GM21717 (cell line): Measurements from ENCODE around the gene SLC7A5.
"Not testable (repeated sequence)": the region's sequence is repeated elsewhere in the genome, so short reads cannot be mapped to it uniquely, and the experiment has no call there.

Source experiments
- ATAC-seq: cut with Tn5 transposase; IDR thresholded peaks from one replicate; pipeline ENCODE4 v1.9.1; 2021; ENCODE audit warnings: mild to moderate bottlenecking, moderate library complexity; ENCODE audit not compliant: unreplicated experiment

The SLC7A5 gene

DNA sequence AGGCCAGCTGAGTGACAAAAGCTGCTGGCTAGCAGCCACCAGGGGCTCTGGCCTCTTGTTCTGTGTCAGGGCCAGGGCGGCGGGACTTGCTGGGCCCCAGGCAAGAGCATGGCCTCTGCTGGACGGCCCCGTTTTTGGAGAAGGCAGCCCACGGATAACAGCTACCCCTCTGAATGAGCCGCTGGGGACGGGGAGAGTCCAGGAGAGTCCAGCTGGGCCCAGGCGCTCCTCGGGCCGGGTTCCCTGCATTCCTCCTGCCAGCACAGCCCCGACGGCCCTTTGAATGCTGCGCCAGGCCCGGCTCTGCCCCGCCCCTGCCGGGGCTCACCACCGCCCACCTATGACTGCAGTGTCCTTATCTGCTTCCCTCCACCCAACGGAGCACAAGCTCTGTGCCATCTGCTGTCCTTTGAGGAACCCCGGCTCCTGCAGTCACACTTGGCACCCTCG, 33.4 kb downstream of the SLC7A5 start:
- no peak for ATAC-seq

GRCh38 chr16:87834668-87835473, 34.4 kb downstream of the SLC7A5 start:
- ATAC-seq: no peak

DNA sequence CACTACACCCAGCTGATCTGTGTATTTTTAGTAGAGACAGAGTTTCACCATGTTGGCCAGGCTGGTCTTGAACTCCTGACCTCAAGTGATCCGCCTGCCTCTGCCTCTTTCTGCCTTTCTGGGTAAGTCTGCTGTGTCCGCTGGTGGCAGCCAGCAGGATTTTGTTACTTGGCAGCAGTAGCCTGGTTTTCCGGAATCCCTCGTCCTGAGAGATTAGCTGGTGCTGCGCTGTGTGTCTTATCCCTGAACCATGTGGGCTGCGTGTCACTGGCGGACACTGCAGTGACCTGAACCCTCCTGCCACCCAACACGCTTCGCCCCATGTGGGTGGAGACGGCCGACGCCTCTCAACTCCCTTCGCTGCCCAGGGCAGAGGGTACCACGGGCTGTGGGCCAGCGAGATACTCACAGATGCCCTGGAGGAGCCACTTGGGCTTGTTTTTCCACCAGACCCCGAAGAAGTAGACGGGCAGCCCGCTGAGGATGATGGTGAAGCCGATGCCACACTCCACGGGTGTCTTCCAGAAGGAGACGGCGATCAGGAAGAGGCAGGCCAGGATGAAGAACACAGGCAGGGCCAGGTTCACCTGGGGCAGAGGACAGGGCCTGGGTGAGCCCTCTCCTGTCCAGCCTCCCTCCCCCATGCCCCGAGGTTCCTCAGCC, 35.2 kb downstream of the SLC7A5 start:
- ATAC-seq: no peak

DNA sequence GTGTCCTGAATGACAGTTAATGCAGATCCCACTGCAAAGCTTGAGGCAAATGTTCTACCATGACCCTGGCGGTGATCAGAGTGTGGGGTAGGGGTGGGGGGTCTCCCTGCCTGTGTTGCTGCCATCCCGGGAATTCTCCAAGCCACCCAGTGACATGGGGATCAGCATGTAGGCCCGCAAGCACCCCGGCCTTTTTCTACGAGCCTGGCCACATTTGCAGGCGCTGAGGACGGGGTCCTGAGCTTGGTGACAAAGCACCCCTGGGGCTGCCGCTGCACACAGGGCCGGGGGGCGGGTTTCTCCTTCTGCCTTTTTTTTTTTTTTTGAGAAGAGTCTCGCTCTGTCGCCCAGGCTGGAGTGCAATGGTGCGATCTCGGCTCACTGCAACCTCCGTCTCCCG, 35.8 kb downstream of the SLC7A5 start:
- ATAC-seq: no peak

GRCh38 chr16:87832741-87833502, 36.4 kb downstream of the SLC7A5 start:
- no peak for ATAC-seq

GRCh38 chr16:87832137-87832527, 37.2 kb downstream of the SLC7A5 start:
- no peak for ATAC-seq

DNA sequence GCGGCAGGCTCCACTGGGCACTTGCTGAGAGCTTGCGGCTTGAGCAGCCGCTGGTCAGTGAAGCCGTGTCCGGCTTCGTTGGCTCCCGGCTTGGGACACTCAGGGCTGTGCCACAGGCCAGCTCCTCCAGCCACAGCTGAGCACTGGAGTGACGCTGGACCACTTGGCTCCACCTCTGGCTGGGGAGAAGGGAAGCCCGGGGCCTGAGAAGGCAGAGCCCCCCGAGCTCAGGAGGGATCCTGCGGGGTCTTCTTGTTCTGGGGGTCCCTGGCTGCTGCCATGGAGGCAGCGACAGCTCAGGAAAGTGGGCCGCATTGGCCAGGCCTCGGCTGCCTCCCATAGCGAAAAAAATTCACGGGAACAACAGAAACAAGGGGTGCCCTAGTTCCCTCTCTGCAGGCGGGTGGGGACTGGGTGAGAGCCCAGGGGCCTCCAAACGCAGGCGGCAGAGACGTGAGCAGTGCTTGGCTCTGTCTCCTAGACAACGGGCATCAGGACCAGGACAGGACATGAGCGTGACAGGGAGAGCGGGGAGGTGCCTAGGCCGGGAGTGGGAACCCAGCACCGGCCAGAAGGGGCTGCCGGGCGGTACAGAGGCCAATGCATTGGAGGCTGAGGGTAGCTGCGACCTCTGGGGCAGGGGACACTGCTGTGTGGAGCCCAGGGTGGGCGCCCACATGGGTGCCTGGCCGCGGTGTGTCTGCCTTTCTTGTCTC, 37.7 kb downstream of the SLC7A5 start:
- ATAC-seq: no peak

DNA sequence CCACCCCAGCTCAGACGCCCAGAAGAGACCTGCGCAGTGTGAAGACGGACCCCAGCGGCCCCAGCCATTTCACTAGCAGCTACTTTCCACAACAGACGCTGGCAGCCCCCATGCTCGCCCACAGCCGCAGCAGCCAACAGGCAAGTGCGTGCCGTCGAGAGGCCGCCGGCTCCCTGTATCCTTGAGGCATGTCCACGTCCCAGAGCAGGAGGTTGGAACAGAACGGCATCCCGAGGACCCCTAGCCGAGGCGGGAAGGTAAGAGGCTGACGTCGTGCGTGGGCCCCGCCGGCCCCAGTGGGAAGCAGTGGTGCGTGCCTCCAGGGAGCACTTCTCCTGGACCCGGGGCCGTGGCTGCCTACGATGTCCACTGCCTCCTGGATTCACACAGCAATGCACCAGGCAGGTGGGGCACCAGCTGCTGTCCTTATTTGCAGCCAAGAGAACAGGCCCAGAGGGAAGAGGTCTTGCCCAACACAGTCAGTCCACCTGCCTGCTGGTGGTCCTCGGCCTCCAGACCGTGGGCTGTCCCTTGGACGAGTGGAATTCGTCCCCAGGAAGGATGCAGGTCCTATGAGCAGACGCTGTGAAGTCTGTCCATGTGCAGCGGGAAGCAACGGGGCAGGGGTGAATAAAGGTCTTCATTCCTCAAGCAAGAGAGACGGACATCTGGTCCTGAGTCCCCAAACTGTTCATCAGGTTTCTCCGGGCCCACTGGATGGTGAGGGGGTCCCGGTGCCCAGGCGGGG, 38.5 kb downstream of the SLC7A5 start:
- ATAC-seq: no peak

- no peak for ATAC-seq
Measured at GRCh38 chr16:87829988-87830672, 39.2 kb downstream of the SLC7A5 start.

DNA sequence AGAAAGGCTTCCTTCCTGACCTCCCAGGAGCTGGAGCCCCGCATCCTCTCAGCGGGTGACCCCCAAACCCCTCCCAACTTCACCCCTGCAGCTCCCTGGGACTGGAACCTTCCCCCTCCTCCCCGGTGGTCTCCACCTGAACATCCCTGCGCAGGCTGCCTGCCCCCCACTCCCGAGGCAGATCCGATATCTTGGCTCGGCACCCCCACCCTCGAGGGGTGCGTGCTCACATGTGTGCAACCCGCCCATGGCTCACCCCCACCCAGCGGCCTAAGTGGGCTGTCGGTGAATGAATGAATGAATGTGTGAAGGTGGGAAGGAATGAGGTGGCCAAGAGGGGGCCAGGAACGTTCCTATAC, 39.7 kb downstream of the SLC7A5 start:
- ATAC-seq: no peak

DNA sequence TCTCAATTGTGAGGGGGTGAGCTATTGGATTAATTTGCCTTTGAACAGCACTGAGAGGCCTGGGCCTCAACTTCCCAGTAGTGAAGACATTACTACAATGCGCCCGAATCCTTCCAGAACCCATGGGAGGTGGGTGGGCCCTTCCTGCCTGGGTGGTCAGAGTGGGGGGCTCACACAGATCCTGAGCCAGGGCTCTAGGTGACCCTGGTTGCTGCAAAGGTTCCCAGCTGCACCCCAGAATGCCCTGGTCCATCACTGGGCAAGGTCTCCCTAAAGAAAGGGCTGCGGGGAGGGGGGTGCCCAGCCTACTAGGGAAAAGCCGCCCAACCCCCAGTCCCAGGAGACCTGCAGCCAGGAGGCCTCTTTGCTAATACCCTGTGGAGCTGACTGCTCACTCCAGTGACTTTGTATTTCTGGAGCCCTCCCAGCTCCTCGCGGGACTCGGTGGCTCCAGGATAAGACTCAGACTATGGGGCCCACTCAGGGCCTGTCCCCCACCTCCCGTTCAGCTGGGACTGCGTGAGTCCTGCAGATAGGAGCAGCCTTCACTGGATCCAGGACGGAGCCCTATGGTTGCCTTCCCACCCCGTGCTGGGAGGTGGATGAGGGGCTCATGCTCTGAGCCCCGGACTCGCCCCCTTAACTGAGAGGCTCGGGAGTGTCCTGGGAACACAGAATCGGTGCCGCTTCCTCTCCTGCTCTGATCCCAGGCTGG, 40.2 kb downstream of the SLC7A5 start:
- ATAC-seq: no peak

DNA sequence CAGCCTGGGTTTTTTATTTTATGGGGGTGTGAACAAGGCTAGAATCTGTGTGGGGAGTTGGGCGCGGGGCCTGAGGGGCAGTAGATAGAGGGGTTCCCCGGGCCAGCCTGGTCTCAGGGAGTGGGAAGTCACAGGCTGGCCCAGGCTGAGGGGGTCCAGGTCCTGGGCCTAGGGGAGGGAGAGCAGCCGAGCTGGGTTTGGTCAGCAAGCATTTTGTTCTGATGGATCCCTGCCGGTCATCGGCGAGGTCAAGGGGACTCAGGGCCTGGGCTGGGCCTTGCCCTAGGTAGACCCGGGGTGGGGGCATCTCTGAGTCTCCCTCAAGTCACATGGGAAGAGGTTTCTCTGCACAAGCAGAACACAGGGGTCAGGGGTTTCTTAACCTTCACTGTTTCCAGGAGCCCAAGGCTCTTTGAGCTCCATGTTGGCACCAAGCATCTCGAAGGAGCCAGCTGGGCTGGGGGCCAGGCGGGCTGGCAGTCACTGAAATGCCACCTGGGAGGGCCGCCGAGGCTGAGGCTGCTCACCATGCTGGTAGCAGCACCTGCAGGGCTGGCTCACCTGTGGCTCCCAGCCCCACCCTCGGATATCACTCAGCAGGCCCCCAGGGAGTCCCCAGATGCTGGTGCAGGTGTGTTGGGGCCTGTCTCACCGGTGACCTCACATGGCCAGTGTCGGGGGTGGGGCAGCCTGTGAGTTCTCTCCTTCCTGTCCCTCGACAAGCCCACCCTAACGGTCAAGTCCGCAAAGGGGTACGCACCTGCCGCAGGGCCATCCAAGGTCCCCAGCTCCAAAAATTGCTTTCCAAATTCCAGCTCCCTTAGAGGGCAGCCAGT, 41.0 kb downstream of the SLC7A5 start:
- no peak for ATAC-seq

GRCh38 chr16:87827588-87827915, 41.8 kb downstream of the SLC7A5 start:
- ATAC-seq: not testable (repeated sequence)

DNA sequence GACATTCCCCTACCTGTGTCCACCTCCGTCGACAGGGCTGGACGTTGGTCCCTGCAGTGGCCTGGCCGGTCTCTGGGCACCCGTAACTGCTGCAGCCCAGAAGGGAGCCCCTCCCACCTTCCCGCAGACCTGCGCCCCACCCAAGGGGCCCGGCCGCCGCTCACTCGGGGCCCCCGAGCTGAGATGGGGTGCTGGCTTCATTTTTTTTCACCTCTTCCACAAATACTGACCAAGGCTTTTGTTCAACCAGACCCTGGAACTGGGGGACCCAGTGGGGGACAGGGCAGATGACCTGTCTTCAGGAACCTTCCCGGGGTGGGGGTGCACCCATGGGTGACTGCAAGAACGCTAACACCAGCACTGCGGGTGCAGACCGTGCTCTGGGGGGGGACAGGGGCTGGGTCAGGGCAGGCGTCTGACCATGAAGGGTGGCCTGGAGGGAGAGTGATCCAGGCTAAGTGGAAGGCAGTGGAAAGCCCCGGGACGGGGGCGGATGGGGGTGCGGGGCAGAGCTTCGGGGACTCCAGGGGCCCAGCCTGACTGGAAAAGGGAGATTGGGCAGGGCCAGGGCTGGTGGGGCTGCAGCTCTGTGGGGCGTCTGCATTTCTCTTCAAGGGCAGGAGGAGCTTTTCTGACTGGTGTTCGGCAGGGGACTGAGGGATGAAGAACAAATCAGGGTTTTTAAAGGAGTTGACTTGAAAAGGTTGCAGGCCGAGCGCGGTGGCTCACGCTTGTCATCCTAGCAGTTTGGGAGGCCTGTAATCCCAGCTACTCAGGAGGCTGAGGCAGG, 42.3 kb downstream of the SLC7A5 start:
- no peak for ATAC-seq

DNA sequence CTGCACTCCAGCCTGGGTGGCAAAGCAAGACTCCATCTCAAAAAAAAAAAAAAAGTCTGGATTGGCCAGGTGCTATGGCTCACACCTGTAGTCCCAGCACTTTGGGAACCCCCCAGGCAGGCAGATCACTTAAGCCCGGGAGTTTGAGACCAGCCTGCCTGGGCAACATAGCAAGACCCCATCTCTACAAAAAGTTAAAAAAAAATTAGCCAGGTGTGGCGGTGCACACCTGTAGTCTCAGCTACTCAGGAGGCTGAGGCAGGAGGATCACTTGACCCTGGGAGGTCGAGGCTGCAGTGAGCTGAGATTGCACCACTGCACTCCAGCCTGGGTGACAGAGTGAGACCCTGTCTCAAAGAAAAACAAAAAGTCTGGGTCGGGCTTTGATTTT, 42.9 kb downstream of the SLC7A5 start:
- not testable (repeated sequence) for ATAC-seq

DNA sequence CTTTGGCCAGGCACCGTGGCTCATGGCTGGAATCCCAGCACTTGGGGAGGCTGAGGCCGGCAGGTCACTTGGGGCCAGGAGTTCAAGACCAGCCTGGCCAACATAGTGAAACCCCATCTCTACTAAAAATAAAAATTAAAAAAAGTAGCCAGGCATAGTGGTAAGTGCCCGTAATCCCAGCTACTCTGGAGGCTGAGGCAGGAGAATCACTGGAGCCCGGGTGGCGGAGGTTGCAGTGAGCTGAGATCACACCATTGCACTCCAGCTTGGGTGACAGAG, 43.5 kb downstream of the SLC7A5 start:
- not testable (repeated sequence) for ATAC-seq

DNA sequence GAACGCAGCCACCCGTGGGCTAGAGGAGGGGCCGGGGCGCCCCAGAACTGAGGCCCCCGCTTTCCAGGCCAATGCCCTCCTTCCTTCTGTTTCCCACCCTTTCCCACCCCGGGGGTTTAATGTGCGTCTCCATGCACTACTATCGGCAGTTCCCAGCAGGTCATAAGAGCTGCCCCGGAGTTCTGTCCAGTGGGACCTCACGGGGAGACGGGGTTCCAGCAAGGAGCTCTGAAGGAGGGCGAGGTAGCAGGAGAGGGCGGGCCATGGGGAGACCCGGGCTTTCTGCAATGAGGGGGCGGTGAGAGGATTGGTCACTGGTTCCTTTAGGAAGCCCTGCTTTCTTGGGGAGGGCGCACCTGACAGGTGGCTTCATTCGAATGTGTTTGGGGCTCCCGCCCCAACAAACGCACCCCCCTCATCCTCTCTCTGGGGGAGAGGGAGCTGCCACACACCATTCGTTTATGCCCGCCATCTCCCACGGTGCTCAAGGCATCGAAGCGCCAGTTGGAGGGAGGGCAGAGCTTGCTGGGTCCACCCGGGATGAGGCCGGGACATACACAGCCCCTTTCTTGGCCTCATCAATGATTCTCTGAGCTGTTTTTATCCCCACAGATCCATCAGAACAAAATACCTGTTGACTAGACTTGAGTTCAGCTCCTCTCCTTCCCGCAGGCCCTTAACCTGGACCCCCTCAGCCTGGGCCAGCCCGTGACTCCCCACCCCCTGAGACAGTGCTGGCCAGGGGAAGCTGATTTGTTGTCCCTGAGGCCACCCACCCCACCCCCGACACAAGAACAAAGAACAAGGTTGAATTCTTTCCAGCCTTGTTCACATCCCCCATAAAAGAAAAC, 44.1 kb downstream of the SLC7A5 start:
- no peak for ATAC-seq
